SK-N-SH (cell line): ENCODE results near the gene PGAM2. TPM values are rescaled to one million over a fixed set of nuclear protein-coding genes. Genes with fewer than 3 reads are reported as not detected.

Experiments used
- CTCF ChIA-PET: fragments of 300-600, 350-600 bp; formaldehyde crosslinking; extraction: SDS; loops from one replicate; lab custom pipeline; 2021; lab: Yijun Ruan, JAX
- POLR2A ChIA-PET: fragments of 350-600 bp; sonication (Branson Sonifier 250); formaldehyde crosslinking; extraction: SDS; loops from one replicate; lab custom pipeline; 2020; ENCODE audit warnings: antibody characterized with exemption, inconsistent platforms; lab: Yijun Ruan, JAX
- DNase-seq: peaks from one replicate; pipeline ENCODE4 v3.0.0; 2012
- H2AFZ ChIP-seq: fragments of 200-600 bp; sonication (generic); 2 replicates; pipeline ENCODE4 v1.8.1; 2016; ENCODE audit warnings: antibody characterized with exemption, mild to moderate bottlenecking, low read depth
- H3F3A ChIP-seq: fragments of 200-600 bp; sonication (generic); replicated peaks from 2 replicates; pipeline ENCODE3; 2016; ENCODE audit warnings: antibody characterized with exemption, mild to moderate bottlenecking; ENCODE audit not compliant: insufficient read depth
- H3K27ac ChIP-seq, 2 experiments: fragments of 200-500 bp in 1 of 2; fragments of 200-600 bp in 1 of 2; sonication (Bioruptor generic) in 1 of 2; sonication (generic), shearing (Covaris generic) in 1 of 2; 2 replicates each; pipeline versions ENCODE4 v1.5.1 to v1.6.1; 2014 to 2016; ENCODE audit warnings: low read depth in 2 of 2, inconsistent platforms in 1 of 2, low read length in 1 of 2, mild to moderate bottlenecking in 1 of 2, mixed read lengths in 1 of 2
- H3K27me3 ChIP-seq: fragments of 200-600 bp; sonication (generic), shearing (Covaris generic); 2 replicates; pipeline ENCODE4 v1.6.1; 2016; ENCODE audit warnings: mixed run types; ENCODE audit not compliant: insufficient read depth
- H3K36me3 ChIP-seq, 2 experiments: fragments of 200-500 bp in 1 of 2; fragments of 200-600 bp in 1 of 2; sonication (Bioruptor generic) in 1 of 2; sonication (generic) in 1 of 2; replicated peaks in 1 of 2; 2 replicates each; pipeline versions ENCODE3 to v1.5.1; 2014 to 2016; ENCODE audit warnings: low read length in 1 of 2, mild to moderate bottlenecking in 1 of 2; ENCODE audit not compliant: insufficient read depth in 2 of 2, control insufficient read depth in 1 of 2
- H3K4me1 ChIP-seq, 2 experiments: fragments of 200-500 bp in 1 of 2; fragments of 200-600 bp in 1 of 2; sonication (Bioruptor generic) in 1 of 2; sonication (generic), shearing (Covaris generic) in 1 of 2; 2 replicates each; pipeline versions ENCODE4 v1.5.1 to v1.6.1; 2014 to 2016; ENCODE audit warnings: low read depth in 1 of 2, low read length in 1 of 2, mixed run types in 1 of 2; ENCODE audit not compliant: insufficient read depth in 2 of 2, control insufficient read depth in 1 of 2
- H3K4me2 ChIP-seq: fragments of 200-600 bp; sonication (generic), shearing (Covaris generic); 2 replicates; pipeline ENCODE4 v1.6.1; 2017; ENCODE audit warnings: mixed run types
- H3K4me3 ChIP-seq, 2 experiments: fragments of 200-500 bp in 1 of 2; fragments of 200-600 bp in 1 of 2; sonication (Bioruptor generic) in 1 of 2; sonication (generic), shearing (Covaris generic) in 1 of 2; 2 replicates each; pipeline versions ENCODE4 v1.5.1 to v1.8.1; 2014 to 2016; ENCODE audit warnings: low read depth in 2 of 2, inconsistent platforms in 1 of 2, low read length in 1 of 2, mild to moderate bottlenecking in 1 of 2, mixed read lengths in 1 of 2, moderate library complexity in 1 of 2
- H3K79me2 ChIP-seq: fragments of 200-600 bp; sonication (generic); 2 replicates; pipeline ENCODE4 v1.8.1; 2017; ENCODE audit warnings: mild to moderate bottlenecking; ENCODE audit not compliant: insufficient read depth
- H3K9ac ChIP-seq: fragments of 200-600 bp; sonication (generic); 2 replicates; pipeline ENCODE4 v1.6.1; 2017; ENCODE audit warnings: mixed run types
- H3K9me2 ChIP-seq: fragments of 200-600 bp; sonication (generic); 2 replicates; pipeline ENCODE4 v1.6.1; 2017; ENCODE audit warnings: mixed run types
- H3K9me3 ChIP-seq: fragments of 200-600 bp; sonication (generic); 2 replicates; pipeline ENCODE4 v1.6.1; 2017; ENCODE audit warnings: mixed run types, mild to moderate bottlenecking, moderate library complexity
- H4K20me1 ChIP-seq: fragments of 200-600 bp; sonication (generic); 2 replicates; pipeline ENCODE4 v1.6.1; 2017; ENCODE audit warnings: mild to moderate bottlenecking, mixed run types; ENCODE audit not compliant: insufficient read depth
- CHD2 ChIP-seq: fragments of 150-350 bp; IDR thresholded peaks from 2 replicates; pipeline ENCODE4 v1.6.1; 2018; ENCODE audit warnings: low read length; ENCODE audit not compliant: partially characterized antibody
- EZH2phosphoT487 ChIP-seq: fragments of 200-600 bp; sonication (generic); IDR thresholded peaks from 2 replicates; pipeline ENCODE4 v1.6.1; 2017; ENCODE audit warnings: low read depth, mixed run types, mild to moderate bottlenecking, antibody characterized with exemption, moderate library complexity, borderline replicate concordance
- FOSL2 ChIP-seq: IDR thresholded peaks from 2 replicates; pipeline ENCODE4 v1.4.0; 2012; ENCODE audit warnings: low read depth, mild to moderate bottlenecking, moderate library complexity, borderline replicate concordance
- JUND ChIP-seq: IDR thresholded peaks from 2 replicates; pipeline ENCODE4 v1.4.0; 2012
- RFX5 ChIP-seq: IDR thresholded peaks from 2 replicates; pipeline ENCODE4 v1.6.1; 2012; ENCODE audit warnings: mild to moderate bottlenecking, improper control_type of control experiment, low read length
- RXRA ChIP-seq: IDR thresholded peaks from 2 replicates; pipeline ENCODE4 v1.4.0; 2012; ENCODE audit warnings: low read depth, mild to moderate bottlenecking, borderline replicate concordance
- TCF12 ChIP-seq: IDR thresholded peaks from 2 replicates; pipeline ENCODE4 v1.4.0; 2012
- WGBS: methylation state at CpG from one replicate; pipeline ENCODE4 v1.1.6; 2017; ENCODE audit warnings: low lambda C conversion rate; 5-methylcytosine and 5-hydroxymethylcytosine counted together
- polyA plus RNA-seq, 3 experiments: library from polyadenylated mRNA; depleted of rRNA; stranded (reverse); fragments of >200 nt; gene quantifications; 2 replicates each; pipeline ENCODE4 v1.2.3, GENCODE V29; 2012
- TF ChIP-seq, protein P1 (sequence below): IDR thresholded peaks from 2 replicates; pipeline ENCODE4 v1.4.0; 2012; ENCODE audit warnings: low read depth, borderline replicate concordance
- TF ChIP-seq, protein P2 (sequence below): fragments of 150-350 bp; IDR thresholded peaks from 2 replicates; pipeline ENCODE4 v1.6.1; 2017; ENCODE audit warnings: antibody characterized with exemption, low read length, low read depth, borderline replicate concordance
- TF ChIP-seq, protein P3 (sequence below): fragments of 200-600 bp; sonication (generic); IDR thresholded peaks from 2 replicates; pipeline ENCODE4 v1.6.1; 2017; ENCODE audit warnings: antibody characterized with exemption, mild to moderate bottlenecking, moderate library complexity

PGAM2 gene
- polyA plus RNA-seq, 1 of the 3 experiments (the other 2 are of a cell fraction) = 0.79 TPM

DNA sequence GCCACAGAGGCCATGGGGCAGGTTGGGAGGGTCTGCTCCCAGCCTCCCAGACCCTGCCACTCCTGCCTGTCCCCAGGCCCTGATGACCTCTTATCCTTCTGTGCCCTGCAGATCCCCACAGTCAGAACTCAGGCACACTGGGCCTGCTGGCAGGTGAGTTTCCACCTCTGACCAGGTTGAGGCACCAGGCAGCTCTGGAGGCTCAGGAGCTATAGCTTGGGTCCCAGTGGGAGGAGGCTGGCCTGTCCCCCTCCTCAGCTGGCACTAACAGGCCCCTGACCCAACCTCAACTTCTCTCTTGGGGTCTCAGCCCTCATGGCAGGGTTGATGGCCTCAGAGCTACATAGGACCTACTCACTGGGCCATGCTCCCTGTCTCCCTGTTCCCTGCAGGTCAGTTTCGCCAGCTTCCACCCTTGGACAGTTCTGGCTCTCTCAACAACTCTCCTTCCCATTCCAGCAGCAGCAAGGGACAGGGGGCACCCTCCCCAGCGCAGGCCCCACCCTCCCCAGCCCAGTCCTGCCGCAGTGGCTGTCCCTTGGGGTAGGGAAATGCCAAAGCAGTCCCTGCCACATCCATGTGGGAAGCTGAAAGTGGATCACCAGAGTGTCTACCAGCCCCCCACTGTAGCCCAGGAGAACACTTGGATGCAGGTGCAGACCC, 36.1 kb upstream of the PGAM2 start:
- Histone ChIP-seq H3K4me3 (no peak overlapping the region), H3K9me3 (no peaks in the 10 kb centered on the region), H3K9me2 (no peaks in the 10 kb centered on the region), H3K27ac (peak overlapping the region in 1 of 2 experiments; percentile 93; a peak in 2 of 4 replicates), H3K79me2 (peaks cover 23% of the 10 kb centered on the region), H3F3A (peaks cover 42% of the 10 kb centered on the region)
- ChIA-PET POLR2A (interaction anchor here (0.6 to 1.1 kb wide), 2 partner anchors 9 to 12 kb away, joined by 3 to 6 read pairs; no protein-coding TSS in a partner anchor), CTCF (interaction anchor here (0.6 to 1.4 kb wide), 4 partner anchors 10 to 41 kb away, joined by 3 read pairs; no protein-coding TSS in a partner anchor)
- TF ChIP-seq FOSL2 = no peak
- TF ChIP-seq, protein P1, sequence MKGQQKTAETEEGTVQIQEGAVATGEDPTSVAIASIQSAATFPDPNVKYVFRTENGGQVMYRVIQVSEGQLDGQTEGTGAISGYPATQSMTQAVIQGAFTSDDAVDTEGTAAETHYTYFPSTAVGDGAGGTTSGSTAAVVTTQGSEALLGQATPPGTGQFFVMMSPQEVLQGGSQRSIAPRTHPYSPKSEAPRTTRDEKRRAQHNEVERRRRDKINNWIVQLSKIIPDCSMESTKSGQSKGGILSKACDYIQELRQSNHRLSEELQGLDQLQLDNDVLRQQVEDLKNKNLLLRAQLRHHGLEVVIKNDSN = no peak
- TF ChIP-seq, protein P2, sequence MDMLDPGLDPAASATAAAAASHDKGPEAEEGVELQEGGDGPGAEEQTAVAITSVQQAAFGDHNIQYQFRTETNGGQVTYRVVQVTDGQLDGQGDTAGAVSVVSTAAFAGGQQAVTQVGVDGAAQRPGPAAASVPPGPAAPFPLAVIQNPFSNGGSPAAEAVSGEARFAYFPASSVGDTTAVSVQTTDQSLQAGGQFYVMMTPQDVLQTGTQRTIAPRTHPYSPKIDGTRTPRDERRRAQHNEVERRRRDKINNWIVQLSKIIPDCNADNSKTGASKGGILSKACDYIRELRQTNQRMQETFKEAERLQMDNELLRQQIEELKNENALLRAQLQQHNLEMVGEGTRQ = no peak
- TF ChIP-seq RXRA = no peak
- no peak for TF ChIP-seq RFX5
- no peak for TF ChIP-seq TCF12
- TF ChIP-seq JUND = no peak
- TF ChIP-seq CHD2 = no peak
- TF ChIP-seq, all 33 proteins: peak for 0
- no peaks in the 10 kb centered on the region for H4K20me1 ChIP-seq
- peak overlapping the region; percentile 40; the same call in 1 of the 2 replicates for H3K4me2 ChIP-seq
- peaks cover 27 to 42% of the 10 kb centered on the region in 2 experiments; a peak in 2 of 4 replicates for H3K4me1 ChIP-seq
- H3K36me3 ChIP-seq = peaks cover 0 to 2% of the 10 kb centered on the region in 2 experiments
- no peaks in the 10 kb centered on the region for H3K27me3 ChIP-seq
- 83% methylated on average over 3 of the region's 3 CpGs for WGBS
- no peak for DNase-seq
- H3K9ac ChIP-seq = peak overlapping the region; percentile 25; the same call in 1 of the 2 replicates
- no peak overlapping the region for H2AFZ ChIP-seq

DNA sequence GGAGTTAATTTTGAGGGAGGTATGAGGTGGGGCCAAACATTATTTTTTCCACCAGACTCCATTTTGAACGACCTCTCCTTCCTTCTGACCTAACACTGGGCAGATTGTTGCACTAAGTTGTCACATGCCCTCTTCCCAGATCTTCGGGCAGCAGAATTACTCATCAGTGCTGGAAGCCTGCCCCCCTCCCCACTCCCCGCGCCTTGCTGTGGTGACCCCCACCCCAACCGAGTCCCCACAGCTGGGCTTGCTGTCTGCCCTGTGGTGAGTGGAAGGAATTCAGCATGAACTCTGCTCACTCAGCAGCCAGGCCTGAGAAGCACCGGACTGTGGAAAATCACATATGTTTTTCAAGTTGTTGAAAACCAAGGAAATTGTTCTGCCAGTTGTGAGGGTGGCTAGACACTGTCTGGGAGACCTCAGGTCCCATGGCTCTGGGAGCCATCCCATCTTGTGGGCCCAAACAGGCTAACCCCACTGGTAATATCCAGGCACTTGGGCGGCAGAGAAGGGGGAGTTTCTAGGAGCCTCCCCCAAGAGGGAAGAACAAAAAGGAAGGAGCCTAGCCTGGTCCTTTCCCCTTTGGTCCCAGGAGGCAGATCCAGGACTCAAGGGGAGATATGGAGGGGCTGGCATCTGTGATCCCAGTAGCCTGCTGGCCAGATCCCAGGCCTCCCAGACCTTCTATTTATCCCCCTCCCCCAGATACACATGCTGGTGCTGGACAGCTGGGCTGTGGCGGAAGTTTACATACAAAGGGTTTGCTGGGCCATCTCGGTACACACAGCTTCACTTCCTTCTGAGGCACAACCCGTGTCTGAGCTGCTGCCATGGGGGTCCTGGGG, 35.3 kb upstream of the PGAM2 start:
- TF ChIP-seq TCF12 (peak; percentile 30; the same call in 1 of the 2 replicates), EZH2phosphoT487 (no peak)
- TF ChIP-seq, protein P3, sequence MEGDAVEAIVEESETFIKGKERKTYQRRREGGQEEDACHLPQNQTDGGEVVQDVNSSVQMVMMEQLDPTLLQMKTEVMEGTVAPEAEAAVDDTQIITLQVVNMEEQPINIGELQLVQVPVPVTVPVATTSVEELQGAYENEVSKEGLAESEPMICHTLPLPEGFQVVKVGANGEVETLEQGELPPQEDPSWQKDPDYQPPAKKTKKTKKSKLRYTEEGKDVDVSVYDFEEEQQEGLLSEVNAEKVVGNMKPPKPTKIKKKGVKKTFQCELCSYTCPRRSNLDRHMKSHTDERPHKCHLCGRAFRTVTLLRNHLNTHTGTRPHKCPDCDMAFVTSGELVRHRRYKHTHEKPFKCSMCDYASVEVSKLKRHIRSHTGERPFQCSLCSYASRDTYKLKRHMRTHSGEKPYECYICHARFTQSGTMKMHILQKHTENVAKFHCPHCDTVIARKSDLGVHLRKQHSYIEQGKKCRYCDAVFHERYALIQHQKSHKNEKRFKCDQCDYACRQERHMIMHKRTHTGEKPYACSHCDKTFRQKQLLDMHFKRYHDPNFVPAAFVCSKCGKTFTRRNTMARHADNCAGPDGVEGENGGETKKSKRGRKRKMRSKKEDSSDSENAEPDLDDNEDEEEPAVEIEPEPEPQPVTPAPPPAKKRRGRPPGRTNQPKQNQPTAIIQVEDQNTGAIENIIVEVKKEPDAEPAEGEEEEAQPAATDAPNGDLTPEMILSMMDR = no peak
- TF ChIP-seq, protein P1 = peak; percentile 49; the same call in 1 of the 2 replicates
- Histone ChIP-seq H4K20me1 (no peaks in the 10 kb centered on the region), H3K79me2 (peaks cover 15% of the 10 kb centered on the region), H3K9me3 (no peaks in the 10 kb centered on the region), H3K9me2 (no peaks in the 10 kb centered on the region), H3K27me3 (no peaks in the 10 kb centered on the region), H3K4me3 (no peak overlapping the region), H2AFZ (peak overlapping the region; percentile 96), H3F3A (peaks cover 42% of the 10 kb centered on the region), H3K27ac (peak overlapping the region; percentile 1 to 93; a peak in 3 of 4 replicates), H3K9ac (peak overlapping the region; percentile 25; the same call in 1 of the 2 replicates), H3K4me2 (no peak overlapping the region), H3K4me1 (peaks cover 24 to 39% of the 10 kb centered on the region in 2 experiments; a peak in 2 of 4 replicates), H3K36me3 (no peaks in the 10 kb centered on the region)
- 65% methylated on average over 9 of the region's 10 CpGs for WGBS
- ChIA-PET CTCF (interaction anchor here (1.1 to 1.4 kb wide), 2 partner anchors 10 to 15 kb away, joined by 3 read pairs; no protein-coding TSS in a partner anchor), POLR2A (interaction anchor here (0.6 to 1.1 kb wide), 2 partner anchors 10 to 11 kb away, joined by 3 to 6 read pairs; no protein-coding TSS in a partner anchor)
- peak; percentile 50 for DNase-seq
